Measurements from ENCODE around the gene ZSCAN2.
A peak's percentile ranks its signal among the peaks of the same experiment; 100 is the strongest.

The ZSCAN2 gene

DNA sequence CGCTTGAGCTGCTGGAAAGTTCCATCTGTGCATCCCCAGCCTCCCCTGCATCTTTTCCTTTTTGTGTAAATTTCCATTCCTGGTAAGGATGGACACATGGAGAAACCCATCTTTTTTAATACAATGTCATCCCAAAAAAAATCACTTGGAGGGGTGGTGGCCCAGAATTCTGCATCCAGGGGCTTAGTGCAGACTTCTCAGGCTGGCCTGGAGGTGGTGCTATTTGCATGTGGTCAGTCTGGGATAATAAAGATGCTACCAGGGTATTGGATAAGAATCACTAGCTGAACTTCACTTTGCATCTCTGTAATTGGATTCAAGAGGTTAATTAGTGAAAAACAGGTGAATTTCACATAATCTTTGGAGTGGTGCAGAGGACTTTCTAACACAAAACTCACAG lies 1.8 kb upstream of the ZSCAN2 start:
- DNase-seq (ENCODE audit: low read depth), result peak; percentile 43

GRCh38 chr15:84599906-84600305 lies 903 bp upstream of the ZSCAN2 start:
- DNase-seq (ENCODE audit: low read depth), result no peak

- DNase-seq (ENCODE audit: low read depth), result peak; percentile 77
These were observed 500 bp upstream of the ZSCAN2 start for GRCh38 chr15:84600331-84600686.

GRCh38 chr15:84601555-84601838 lies 688 bp downstream of the ZSCAN2 start:
- no peak for DNase-seq (ENCODE audit: low read depth)

DNA sequence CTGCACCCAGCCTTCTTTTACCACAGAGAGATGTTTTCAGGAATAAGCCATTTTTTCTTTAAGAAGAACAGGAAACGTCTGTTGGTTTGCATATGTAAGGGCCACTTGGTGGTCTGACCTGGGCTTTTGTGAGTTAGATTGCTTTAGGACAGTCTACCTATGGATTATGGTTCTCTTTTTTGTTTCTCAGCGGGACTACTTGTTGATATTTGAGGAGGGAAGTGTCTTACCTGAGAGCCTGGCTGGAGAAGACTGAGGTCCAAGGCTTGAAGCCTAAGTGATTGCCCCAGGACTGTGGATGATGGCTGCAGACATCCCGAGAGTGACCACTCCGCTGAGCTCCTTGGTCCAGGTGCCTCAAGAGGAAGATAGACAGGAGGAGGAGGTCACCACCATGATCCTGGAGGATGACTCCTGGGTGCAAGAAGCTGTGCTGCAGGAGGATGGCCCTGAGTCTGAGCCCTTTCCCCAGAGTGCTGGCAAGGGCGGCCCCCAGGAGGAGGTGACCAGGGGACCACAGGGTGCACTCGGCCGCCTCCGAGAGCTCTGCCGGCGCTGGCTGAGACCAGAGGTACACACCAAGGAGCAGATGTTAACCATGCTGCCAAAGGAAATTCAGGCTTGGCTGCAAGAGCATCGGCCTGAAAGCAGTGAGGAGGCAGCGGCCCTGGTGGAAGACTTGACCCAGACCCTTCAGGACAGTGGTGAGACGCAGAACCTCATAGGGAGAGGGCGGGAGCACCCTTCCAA lies 3.0 kb downstream of the ZSCAN2 start:
- DNase-seq (ENCODE audit: low read depth), result no peak

GRCh38 chr15:84604826-84605553 lies 4.2 kb downstream of the ZSCAN2 start:
- DNase-seq (ENCODE audit: low read depth), result no peak

DNA sequence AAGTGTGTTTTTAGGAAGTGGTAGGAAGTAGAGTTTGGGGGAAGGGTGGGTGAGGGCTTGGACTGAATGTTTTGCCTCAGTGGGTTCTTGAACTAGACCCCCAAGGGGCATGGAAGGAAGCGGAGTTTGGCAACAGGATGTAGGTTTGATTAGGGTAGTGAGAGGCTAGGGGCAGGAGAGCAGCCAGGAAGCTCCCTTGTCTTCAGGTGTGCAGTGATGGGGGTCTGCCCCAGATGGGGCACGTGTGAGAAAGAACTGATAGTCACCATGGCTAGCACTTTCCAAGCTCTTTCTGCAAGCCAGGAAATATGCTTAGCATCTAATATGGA lies 4.7 kb downstream of the ZSCAN2 start:
- DNase-seq (ENCODE audit: low read depth), result no peak

DNA sequence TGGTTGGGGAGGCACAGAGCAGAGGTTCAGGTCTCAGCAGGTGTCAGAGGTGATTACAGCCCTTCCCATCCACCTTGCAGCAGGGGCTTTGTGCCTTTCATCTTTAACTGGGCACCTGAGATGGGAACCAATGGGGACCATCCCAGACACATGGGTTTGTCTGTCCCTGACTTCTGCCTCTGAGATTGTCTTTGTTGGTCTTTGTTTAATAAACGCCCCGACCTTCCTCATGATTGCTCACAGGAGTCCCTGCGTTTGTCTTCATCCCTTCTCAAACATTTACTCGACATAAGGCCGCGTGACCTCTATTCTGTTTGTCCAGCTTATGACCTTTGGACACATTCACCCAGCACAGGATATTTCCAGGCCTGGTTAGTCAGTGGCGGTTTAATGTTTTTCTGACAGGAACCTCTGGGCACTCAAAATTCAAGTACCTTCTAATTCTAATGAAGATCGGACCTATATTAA lies 5.9 kb downstream of the ZSCAN2 start:
- DNase-seq (ENCODE audit: low read depth), result no peak

DNA sequence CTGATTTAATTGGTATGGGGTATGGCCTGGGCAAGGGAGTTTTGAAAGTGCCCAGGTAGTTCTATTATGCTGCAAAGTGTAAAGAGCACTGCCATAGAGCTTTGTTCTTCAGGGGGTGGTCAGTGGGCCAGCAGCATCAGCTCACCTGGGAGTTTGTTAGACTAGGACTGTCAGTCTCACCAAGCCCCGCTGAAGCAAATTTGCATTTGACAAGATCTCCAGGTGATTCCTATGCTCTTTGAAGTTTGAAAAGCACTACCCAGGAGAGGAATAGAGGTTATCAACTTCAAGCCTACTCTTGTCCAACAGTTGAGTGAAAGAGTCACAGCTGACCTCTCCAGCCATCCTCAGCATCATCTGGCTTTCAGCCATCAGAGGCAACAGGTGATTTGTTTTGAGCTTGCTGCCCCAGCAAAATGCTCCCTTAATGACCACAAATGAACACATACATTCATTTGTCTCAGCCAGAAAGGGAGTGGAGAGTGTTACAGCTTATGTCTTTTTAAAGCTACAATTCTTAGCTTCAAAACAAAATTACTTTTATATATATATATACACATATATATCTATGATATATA lies 8.0 kb downstream of the ZSCAN2 start:
- DNase-seq (ENCODE audit: low read depth), result no peak

- DNase-seq (ENCODE audit: low read depth), result no peak
These were observed 9.2 kb downstream of the ZSCAN2 start for GRCh38 chr15:84609818-84610525.

- no peak for DNase-seq (ENCODE audit: low read depth)
These were observed 10.8 kb downstream of the ZSCAN2 start for GRCh38 chr15:84611631-84612030.

GRCh38 chr15:84616235-84616634 lies 15.4 kb downstream of the ZSCAN2 start:
- DNase-seq (ENCODE audit: low read depth), result no peak

DNA sequence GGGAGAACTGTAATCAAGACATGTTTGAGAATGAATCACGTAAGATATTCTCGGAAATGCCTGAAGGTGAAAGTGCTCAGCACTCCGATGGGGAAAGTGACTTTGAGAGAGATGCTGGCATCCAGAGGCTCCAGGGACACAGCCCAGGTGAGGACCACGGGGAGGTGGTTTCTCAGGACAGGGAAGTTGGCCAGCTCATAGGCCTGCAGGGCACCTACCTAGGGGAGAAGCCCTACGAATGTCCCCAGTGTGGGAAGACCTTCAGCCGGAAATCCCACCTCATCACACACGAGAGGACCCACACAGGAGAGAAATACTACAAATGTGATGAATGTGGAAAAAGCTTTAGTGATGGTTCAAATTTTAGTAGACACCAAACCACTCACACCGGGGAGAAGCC lies 19.8 kb downstream of the ZSCAN2 start:
- DNase-seq (ENCODE audit: low read depth), result no peak

DNA sequence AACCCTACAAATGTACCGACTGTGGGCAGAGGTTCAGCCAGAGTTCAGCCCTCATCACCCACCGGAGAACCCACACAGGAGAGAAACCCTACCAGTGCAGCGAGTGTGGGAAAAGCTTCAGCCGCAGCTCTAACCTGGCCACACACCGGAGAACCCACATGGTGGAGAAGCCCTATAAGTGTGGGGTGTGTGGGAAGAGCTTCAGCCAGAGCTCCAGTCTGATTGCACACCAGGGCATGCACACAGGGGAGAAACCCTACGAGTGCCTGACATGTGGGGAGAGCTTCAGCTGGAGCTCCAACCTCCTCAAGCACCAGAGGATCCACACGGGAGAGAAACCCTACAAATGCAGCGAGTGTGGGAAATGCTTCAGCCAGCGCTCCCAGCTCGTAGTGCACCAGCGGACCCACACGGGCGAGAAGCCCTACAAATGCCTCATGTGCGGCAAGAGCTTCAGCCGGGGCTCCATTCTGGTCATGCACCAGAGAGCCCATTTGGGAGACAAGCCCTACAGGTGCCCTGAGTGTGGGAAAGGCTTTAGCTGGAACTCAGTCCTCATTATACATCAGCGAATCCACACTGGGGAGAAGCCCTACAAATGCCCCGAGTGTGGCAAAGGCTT lies 20.7 kb downstream of the ZSCAN2 start:
- DNase-seq (ENCODE audit: low read depth), result no peak

GRCh38 chr15:84624359-84624758 lies 23.6 kb downstream of the ZSCAN2 start:
- no peak for DNase-seq (ENCODE audit: low read depth)

DNA sequence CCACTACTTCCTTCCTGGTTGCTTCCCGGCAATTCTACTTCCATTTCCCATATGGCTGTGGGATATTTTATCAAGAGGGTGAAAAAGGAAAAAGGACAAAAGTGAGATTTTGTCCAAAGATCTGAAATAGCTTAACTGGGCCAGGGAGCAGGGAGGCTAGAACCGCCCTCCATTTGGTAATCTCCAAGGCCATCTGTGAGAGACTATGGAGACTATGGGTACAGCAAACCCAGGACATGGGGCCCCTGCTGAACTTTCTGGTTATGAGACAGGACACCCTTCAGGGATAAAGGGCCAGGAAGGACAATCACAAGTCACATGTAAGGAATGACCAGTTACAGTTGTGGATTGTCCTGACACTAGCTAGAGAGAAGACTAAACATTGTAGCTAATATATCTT lies 24.3 kb downstream of the ZSCAN2 start:
- DNase-seq (ENCODE audit: low read depth), result no peak

- DNase-seq (ENCODE audit: low read depth), result no peak
These were observed 28.2 kb downstream of the ZSCAN2 start for GRCh38 chr15:84629033-84629432.

DNA sequence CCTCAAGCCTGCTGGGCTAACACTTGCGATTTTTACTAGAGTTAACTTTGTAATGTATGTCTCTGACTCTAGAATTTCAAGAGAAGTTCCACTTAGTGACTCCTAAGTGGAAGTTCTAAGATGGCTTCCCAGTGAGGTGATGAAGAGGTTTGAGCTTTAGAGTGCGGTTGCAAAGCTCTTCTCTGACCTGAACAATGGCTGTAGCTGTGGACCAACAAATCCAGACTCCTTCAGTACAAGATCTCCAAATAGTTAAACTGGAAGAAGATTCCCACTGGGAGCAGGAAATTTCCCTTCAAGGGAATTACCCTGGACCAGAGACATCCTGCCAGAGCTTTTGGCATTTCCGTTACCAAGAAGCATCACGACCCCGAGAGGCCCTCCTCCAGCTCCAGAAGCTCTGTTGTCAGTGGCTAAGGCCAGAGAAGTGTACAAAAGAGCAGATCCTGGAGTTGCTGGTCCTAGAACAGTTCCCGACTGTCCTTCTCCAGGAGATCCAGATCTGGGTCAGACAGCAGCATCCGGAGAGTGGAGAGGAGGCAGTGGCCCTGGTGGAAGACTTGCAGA lies 31.0 kb downstream of the ZSCAN2 start:
- no peak for DNase-seq (ENCODE audit: low read depth)

- DNase-seq (ENCODE audit: low read depth), result peak; percentile 40
These were observed 32.8 kb downstream of the ZSCAN2 start for GRCh38 chr15:84633311-84634227.

DNA sequence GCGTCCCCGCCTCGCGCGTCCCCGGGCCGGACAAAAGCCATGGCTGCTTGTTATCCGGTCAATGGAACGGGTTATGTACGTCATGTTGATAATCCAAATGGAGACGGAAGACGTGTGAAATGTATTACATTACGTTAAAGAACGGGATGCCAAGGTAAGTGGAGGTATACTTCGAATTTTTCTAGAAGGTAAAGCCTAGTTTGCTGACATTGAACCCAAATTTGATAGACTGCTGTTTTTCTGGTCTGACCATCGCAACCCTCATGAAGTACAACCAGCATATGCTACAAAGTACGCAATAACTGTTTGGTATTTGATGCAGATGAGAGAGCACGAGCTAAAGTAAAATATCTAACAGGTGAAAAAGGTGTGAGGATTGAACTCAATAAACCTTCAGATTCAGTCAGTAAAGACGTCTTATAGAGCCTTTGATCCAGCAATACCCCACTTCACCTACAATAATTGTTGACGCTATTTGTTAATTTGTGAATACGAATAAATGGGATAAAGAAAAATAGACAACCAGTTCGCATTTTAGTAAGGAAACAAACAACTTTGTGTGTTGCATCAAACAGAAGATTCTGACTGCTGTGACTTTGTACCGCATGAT lies 33.5 kb downstream of the ZSCAN2 start:
- no peak for DNase-seq (ENCODE audit: low read depth)

DNA sequence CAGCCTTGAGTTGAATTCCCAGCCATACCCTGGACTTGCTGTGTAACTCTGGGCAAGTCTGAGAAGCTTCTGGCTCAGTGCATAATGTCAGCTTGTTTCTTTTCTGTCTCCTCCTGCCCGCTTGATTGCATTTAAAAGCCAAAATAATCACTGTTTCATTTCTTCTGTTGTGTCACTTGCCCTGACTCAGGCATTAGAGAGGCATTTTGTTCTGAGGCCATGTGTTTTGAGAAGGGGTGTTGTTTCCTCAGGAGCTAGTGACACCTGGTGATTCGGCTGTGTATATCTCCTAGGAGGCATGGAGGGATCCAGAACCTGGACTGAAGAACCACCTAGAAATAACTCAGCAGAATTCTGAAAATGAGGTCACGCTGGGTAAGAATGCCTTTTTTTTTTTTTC lies 37.3 kb downstream of the ZSCAN2 start:
- DNase-seq (ENCODE audit: low read depth), result no peak
